COLO668 (cell line): ENCODE measurements around the gene TLL2.

Experiments used
- DNase-seq: peaks from one replicate; lab custom pipeline; 2025; ENCODE audit not compliant: unreplicated experiment; lab: John Stamatoyannopoulos, UW

The TLL2 gene

GRCh38 chr10:96401036-96401435 is 112.7 kb downstream of the TLL2 start:
- no peak for DNase-seq

- no peak for DNase-seq
Measured at GRCh38 chr10:96400465-96400864, 113.3 kb downstream of the TLL2 start.

- no peak for DNase-seq
Measured at GRCh38 chr10:96397902-96398301, 115.8 kb downstream of the TLL2 start.

- peak; percentile 41 for DNase-seq
Measured at GRCh38 chr10:96395931-96396877, 117.5 kb downstream of the TLL2 start.

GRCh38 chr10:96390460-96390864 is 123.3 kb downstream of the TLL2 start:
- no peak for DNase-seq

GRCh38 chr10:96389785-96390184 is 123.9 kb downstream of the TLL2 start:
- no peak for DNase-seq

GRCh38 chr10:96387601-96388000 is 126.1 kb downstream of the TLL2 start:
- DNase-seq = no peak

- DNase-seq = no peak
Measured at GRCh38 chr10:96387161-96387560, 126.6 kb downstream of the TLL2 start.

- no peak for DNase-seq
Measured at GRCh38 chr10:96384506-96384905, 129.2 kb downstream of the TLL2 start.

GRCh38 chr10:96380821-96381220 is 132.9 kb downstream of the TLL2 start:
- no peak for DNase-seq

- DNase-seq = no peak
Measured at GRCh38 chr10:96379758-96380157, 134.0 kb downstream of the TLL2 start.

- DNase-seq = no peak
Measured at GRCh38 chr10:96378741-96379140, 135.0 kb downstream of the TLL2 start.

GRCh38 chr10:96377816-96378294 is 135.9 kb downstream of the TLL2 start:
- no peak for DNase-seq

- DNase-seq = no peak
Measured at GRCh38 chr10:96376483-96376882, 137.2 kb downstream of the TLL2 start.

GRCh38 chr10:96374985-96375830 is 138.5 kb downstream of the TLL2 start:
- peak; percentile 82 for DNase-seq

- no peak for DNase-seq
Measured at GRCh38 chr10:96374639-96374984, 139.1 kb downstream of the TLL2 start.

GRCh38 chr10:96374004-96374403 is 139.7 kb downstream of the TLL2 start:
- DNase-seq = no peak

GRCh38 chr10:96371356-96371755 is 142.4 kb downstream of the TLL2 start:
- no peak for DNase-seq

- peak; percentile 27 for DNase-seq
Measured at GRCh38 chr10:96370584-96371157, 143.1 kb downstream of the TLL2 start.

GRCh38 chr10:96369890-96370583 is 143.7 kb downstream of the TLL2 start:
- DNase-seq = no peak

GRCh38 chr10:96368971-96369370 is 144.8 kb downstream of the TLL2 start:
- DNase-seq = no peak
